Adipose tissue (tissue), 3 donors: ENCODE results near the gene JRKL. TPM values are rescaled to one million over a fixed set of nuclear protein-coding genes. Genes with fewer than 3 reads are reported as not detected.
"Not testable (repeated sequence)": the region's sequence is repeated elsewhere in the genome, so short reads cannot be mapped to it uniquely, and the experiment has no call there.

Experiments used
- H3K27ac ChIP-seq: one replicate; pipeline ENCODE4 v1.5.1; 2013; ENCODE audit warnings: low read depth, low read length
- WGBS, 3 donors: extraction: QIAGEN DNeasy Blood & Tissue Kit; methylation state at CpG; one replicate each; pipeline ENCODE4 v1.1.7; 2013; 5-methylcytosine and 5-hydroxymethylcytosine counted together
- polyA plus RNA-seq, 3 donors: library from polyadenylated mRNA; stranded (reverse); fragments of 200-250 nt; gene quantifications; one replicate each; pipeline ENCODE4 v1.2.3, GENCODE V29; 2013
- donor health status: healthy with polysubstance abuse.
- donor health status: Bipolar disorder and iron deficiency.
- donor health status: healthy.

JRKL gene
- polyA plus RNA-seq, 3 donors, result 2.4 to 6.1 (median 3.6) TPM

DNA sequence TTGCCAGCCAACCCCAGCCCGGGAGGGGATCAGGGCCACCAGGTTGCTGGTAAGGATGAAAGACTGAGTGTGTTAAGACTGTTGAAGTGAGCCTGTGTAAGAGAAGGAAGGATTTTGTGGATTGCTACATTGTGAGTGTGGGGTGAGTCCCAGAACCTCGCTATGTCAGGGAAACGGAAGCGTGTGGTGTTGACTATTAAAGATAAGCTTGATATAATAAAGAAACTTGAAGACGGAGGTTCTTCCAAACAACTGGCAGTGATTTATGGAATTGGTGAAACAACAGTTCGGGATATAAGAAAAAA lies 627 bp downstream of the JRKL start:
- WGBS, 3 donors, result 15 to 21% (median 17%) methylated on average over 6 of the region's 6 CpGs
- H3K27ac ChIP-seq, result no peak overlapping the region

- 69 to 96% (median 90%) methylated on average over 3 of the region's 3 CpGs for WGBS, 3 donors
- H3K27ac ChIP-seq, result no peak overlapping the region
Measured at GRCh38 chr11:96391698-96392307, 2.0 kb downstream of the JRKL start.

DNA sequence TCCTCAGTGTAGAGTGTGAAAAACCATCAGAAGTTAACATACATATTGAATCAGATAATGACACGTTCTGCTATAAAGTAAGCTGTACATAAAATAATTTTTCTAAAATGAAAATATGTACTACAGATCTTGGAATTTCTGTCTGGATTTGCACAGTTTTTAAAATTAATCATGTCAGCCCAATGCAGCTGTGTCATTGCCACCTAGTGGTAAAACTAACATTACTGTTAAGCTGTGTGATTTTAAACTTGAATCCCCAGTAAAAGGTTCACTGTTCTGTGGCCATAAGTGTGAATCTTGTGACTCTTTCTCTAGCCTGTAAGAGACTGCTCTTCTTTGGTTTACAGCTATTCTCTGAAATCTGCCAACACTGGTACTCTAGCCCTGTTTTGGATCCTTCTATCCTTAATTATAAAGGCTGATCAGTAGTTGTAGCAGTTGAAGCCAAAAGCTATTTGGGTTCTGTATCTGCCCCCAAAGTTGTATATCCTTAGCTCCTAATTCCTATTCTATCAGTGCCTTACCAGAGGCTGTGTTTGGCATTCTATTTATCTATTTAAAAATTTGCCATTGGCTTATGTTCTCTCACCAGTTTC lies 4.0 kb downstream of the JRKL start:
- 8 to 29% (median 20%) methylated on average over 1 of the region's 1 CpG for WGBS, 3 donors
- H3K27ac ChIP-seq, result no peak overlapping the region

GRCh38 chr11:96394773-96395172 lies 5.0 kb downstream of the JRKL start:
- H3K27ac ChIP-seq, result no peak overlapping the region

- 71 to 79% (median 75%) methylated on average over 4 of the region's 4 CpGs for WGBS, 3 donors
Measured at GRCh38 chr11:96396637-96397036, 6.8 kb downstream of the JRKL start.

GRCh38 chr11:96397863-96398262 lies 8.1 kb downstream of the JRKL start:
- 89 to 99% (median 93%) methylated on average over 3 of the region's 3 CpGs for WGBS, 3 donors
- no peak overlapping the region for H3K27ac ChIP-seq

More at GRCh38 chr11:96396637-96397036, 6.8 kb downstream of the JRKL start:
- no peak overlapping the region for H3K27ac ChIP-seq

- H3K27ac ChIP-seq, result no peak overlapping the region
- whole genome bisulfite sequencing, 3 donors, result 80 to 94% (median 87%) methylated on average over 1 of the region's 1 CpG
Measured at GRCh38 chr11:96400697-96401096, 10.9 kb downstream of the JRKL start.

DNA sequence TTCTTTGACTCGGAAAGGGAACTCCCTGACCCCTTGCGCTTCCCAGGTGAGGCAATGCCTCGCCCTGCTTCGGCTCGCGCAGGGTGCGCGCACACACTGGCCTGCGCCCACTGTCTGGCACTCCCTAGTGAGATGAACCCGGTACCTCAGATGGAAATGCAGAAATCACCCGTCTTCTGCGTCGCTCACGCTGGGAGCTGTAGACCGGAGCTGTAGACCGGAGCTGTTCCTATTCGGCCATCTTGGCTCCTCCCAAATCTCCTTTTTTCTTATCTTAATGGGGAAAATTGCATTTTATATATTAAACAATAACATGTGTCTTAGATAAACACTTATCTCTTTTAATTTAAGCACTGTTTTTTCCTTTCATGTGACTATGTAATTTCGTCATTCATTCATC lies 21.6 kb downstream of the JRKL start:
- not testable (repeated sequence) for H3K27ac ChIP-seq
- WGBS, 3 donors, result 69 to 88% (median 70%) methylated on average over 15 to 18 of the region's 18 CpGs

DNA sequence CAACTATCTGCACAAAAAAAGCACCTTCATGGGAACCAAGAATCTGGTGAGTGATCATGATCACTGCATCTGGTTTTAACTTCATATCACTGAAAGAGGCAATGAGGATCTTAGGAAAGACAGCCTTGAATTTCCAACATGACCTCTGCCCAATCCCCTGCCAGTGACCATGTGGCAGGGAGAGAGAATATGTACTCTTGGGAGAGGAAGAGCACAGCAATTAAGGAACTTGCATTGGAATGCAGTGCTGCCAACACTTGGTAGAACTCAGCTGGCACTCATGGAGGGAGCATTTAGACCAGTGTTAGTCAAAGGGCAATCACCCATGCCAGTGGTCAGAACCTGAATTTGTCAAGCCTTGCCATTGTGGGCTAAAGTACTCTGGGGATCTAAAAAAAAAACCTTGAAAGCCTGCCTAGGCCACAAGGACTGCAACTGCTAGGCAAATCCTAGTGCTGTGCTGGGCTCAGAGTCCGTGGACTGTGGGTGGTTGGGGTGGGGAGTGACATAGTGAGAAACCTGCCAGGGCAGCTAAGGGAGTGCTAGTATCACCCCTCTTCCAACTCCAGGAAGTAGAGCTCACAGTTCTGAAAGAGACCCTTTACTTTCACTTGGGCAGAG lies 23.1 kb downstream of the JRKL start:
- no peak overlapping the region for H3K27ac ChIP-seq
- WGBS, 3 donors, result 82 to 93% (median 84%) methylated on average over 1 of the region's 1 CpG

- H3K27ac ChIP-seq, result no peak overlapping the region
Measured at GRCh38 chr11:96413408-96413807, 23.6 kb downstream of the JRKL start.

GRCh38 chr11:96424693-96425092 lies 34.9 kb downstream of the JRKL start:
- WGBS, 3 donors, result 27 to 47% (median 35%) methylated on average over 2 of the region's 2 CpGs
- H3K27ac ChIP-seq, result no peak overlapping the region

DNA sequence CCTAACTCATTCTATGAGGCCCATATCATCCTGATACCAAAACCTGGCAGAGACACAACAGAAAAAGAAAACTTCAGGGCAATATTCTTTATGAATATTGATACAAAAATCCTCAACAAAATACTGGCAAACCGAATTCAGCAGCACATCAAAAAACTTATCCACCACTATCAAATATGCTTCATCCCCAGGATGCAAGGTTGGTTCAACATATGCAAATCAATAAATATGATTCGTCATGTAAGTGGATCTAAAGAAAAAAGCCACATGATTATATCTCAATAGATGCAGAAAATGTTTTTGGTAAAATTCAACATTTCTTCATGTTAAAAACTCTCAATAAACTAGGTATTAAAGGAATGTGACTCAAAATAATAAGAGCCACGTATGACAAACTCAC lies 40.9 kb downstream of the JRKL start:
- H3K27ac ChIP-seq, result no peak overlapping the region
- WGBS, 3 donors, result 69 to 88% (median 76%) methylated on average over 3 of the region's 3 CpGs

- H3K27ac ChIP-seq, result not testable (repeated sequence)
Measured at GRCh38 chr11:96432654-96433053, 42.8 kb downstream of the JRKL start.

Other genes with a start within 250 kb of the JRKL start
- 1 to 10 TPM; 1.8 to 8.7 (median 5.4) TPM for gene MAML2, start 46.8 kb upstream of the JRKL start, polyA plus RNA-seq
- gene CCDC82, start 101 bp upstream of the JRKL start, polyA plus RNA-seq, result 10 to 100 TPM in 2 of 3 donors, 1 to 10 TPM in 1; 5.8 to 39.5 (median 13.3) TPM